ENCODE data around the gene NOP16. TPM values are rescaled to one million over a fixed set of nuclear protein-coding genes. Genes with fewer than 3 reads are reported as not detected.

Gene NOP16
- total and polyA plus RNA-seq, 2 of the 13 experiments (the other 11 are each of a cell fraction or from before 2014, with no cell fraction given), result 43.3 to 48.4 TPM

DNA sequence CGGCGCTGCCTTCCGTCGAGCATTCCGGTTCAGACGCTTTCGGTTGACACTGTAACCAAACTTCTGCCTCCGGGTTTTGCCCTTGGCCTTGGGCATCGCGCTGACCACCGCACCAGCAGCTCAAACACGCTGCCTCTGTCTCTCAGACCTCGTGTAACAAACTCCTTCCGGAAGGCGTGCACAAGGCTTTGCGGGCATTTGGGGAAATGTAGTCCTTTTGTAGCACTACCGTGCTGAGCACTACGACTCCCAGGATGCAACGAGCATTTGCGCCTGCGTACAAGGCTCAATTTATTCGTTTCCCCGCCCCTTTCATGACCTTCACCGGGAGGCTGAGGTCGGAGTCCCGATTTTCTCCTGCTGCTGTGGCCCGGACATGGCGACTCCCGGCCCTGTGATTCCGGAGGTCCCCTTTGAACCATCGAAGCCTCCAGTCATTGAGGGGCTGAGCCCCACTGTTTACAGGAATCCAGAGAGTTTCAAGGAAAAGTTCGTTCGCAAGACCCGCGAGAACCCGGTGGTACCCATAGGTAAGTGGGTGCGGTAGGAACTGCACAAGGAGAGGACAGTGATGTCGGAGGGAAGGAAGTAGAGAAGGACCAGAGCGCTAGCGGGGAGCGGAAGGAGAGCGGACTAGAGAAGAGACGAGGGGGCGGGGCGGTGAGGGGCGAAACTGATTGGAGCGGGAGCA is at the start of gene NOP16, which contains the start of gene HIGD2A (continued):
- TF ChIP-seq, protein P1, sequence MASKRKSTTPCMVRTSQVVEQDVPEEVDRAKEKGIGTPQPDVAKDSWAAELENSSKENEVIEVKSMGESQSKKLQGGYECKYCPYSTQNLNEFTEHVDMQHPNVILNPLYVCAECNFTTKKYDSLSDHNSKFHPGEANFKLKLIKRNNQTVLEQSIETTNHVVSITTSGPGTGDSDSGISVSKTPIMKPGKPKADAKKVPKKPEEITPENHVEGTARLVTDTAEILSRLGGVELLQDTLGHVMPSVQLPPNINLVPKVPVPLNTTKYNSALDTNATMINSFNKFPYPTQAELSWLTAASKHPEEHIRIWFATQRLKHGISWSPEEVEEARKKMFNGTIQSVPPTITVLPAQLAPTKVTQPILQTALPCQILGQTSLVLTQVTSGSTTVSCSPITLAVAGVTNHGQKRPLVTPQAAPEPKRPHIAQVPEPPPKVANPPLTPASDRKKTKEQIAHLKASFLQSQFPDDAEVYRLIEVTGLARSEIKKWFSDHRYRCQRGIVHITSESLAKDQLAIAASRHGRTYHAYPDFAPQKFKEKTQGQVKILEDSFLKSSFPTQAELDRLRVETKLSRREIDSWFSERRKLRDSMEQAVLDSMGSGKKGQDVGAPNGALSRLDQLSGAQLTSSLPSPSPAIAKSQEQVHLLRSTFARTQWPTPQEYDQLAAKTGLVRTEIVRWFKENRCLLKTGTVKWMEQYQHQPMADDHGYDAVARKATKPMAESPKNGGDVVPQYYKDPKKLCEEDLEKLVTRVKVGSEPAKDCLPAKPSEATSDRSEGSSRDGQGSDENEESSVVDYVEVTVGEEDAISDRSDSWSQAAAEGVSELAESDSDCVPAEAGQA (IDR thresholded peaks at IDR 0.05; ENCODE audit: low read depth), result peak; percentile 71; the same call in 1 of the 2 replicates
- TF ChIP-seq, protein P1 (CRISPR knock-in tag; IDR thresholded peaks at IDR 0.05; ENCODE audit: borderline replicate concordance), result peak; percentile 42; the same call in 1 of the 2 replicates
- TF ChIP-seq, protein P2, sequence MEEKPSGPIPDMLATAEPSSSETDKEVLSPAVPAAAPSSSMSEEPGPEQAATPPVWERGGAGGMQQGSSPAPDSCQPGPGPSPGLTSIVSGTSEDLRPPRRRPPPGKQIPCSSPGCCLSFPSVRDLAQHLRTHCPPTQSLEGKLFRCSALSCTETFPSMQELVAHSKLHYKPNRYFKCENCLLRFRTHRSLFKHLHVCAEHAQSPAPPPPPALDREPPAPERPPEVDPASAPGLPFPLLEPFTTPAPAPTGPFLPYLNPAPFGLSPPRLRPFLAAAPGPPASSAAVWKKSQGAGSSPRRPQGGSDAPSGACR (CRISPR knock-in tag; IDR thresholded peaks at IDR 0.05), result peak; percentile 58; the same call in 1 of the 2 replicates
- TF ChIP-seq SALL2 (CRISPR knock-in tag; IDR thresholded peaks at IDR 0.05), result peak; percentile 67; the same call in 1 of the 2 replicates
- TF ChIP-seq HCFC1 (IDR thresholded peaks at IDR 0.05; ENCODE audit: low read depth, low read length), result peak; percentile 89
- TF ChIP-seq, protein P3, sequence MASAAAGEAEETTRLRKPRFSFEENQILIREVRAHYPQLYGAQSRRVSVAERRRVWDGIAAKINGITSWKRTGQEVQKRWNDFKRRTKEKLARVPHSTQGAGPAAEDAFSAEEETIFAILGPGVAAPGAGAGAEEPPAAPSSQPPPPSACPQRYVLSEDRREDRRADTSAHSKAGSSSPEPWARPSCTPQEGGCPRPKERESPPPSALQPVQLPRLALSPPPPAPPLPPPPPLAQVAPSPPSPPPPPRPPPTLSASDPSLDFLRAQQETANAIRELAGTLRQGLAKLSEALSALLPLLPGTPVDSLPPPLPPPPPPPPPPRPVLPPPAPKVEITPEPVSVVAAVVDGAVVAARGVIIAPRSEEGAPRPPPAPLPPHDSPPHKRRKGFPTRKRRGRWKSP (CRISPR knock-in tag; IDR thresholded peaks at IDR 0.05), result peak; percentile 80; the same call in 1 of the 2 replicates
- no peak for TF ChIP-seq ZFP37 (CRISPR knock-in tag; IDR thresholded peaks at IDR 0.05; ENCODE audit: borderline replicate concordance)
- TF ChIP-seq, protein P4, sequence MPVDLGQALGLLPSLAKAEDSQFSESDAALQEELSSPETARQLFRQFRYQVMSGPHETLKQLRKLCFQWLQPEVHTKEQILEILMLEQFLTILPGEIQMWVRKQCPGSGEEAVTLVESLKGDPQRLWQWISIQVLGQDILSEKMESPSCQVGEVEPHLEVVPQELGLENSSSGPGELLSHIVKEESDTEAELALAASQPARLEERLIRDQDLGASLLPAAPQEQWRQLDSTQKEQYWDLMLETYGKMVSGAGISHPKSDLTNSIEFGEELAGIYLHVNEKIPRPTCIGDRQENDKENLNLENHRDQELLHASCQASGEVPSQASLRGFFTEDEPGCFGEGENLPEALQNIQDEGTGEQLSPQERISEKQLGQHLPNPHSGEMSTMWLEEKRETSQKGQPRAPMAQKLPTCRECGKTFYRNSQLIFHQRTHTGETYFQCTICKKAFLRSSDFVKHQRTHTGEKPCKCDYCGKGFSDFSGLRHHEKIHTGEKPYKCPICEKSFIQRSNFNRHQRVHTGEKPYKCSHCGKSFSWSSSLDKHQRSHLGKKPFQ (CRISPR knock-in tag; IDR thresholded peaks at IDR 0.05; ENCODE audit: insufficient replicate concordance), result peak; percentile 63
- no peak for TF ChIP-seq ZNF570 (CRISPR knock-in tag; IDR thresholded peaks at IDR 0.05; ENCODE audit: borderline replicate concordance)
- peak; percentile 57; the same call in 1 of the 2 replicates for TF ChIP-seq ZNF703 (CRISPR knock-in tag; IDR thresholded peaks at IDR 0.05; ENCODE audit: borderline replicate concordance)
- TF ChIP-seq, protein P5, sequence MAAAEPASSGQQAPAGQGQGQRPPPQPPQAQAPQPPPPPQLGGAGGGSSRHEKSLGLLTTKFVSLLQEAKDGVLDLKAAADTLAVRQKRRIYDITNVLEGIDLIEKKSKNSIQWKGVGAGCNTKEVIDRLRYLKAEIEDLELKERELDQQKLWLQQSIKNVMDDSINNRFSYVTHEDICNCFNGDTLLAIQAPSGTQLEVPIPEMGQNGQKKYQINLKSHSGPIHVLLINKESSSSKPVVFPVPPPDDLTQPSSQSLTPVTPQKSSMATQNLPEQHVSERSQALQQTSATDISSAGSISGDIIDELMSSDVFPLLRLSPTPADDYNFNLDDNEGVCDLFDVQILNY (CRISPR knock-in tag; conservative IDR thresholded peaks at IDR 0.05), result 0 out of 2 replicates have a peak, but pooled peaks have one; percentile 40
- TF ChIP-seq ZNF232 (CRISPR knock-in tag; IDR thresholded peaks at IDR 0.05; ENCODE audit: borderline replicate concordance), result peak; percentile 82
- TF ChIP-seq JDP2 (CRISPR knock-in tag; IDR thresholded peaks at IDR 0.05; ENCODE audit: borderline replicate concordance), result no peak; the same call in 1 of the 2 replicates
- TF ChIP-seq U2AF2 (IDR thresholded peaks at IDR 0.05; ENCODE audit: low read depth, low read length), result 0 out of 2 replicates have a peak, but pooled peaks have one; percentile 3
- TF ChIP-seq, protein P6, sequence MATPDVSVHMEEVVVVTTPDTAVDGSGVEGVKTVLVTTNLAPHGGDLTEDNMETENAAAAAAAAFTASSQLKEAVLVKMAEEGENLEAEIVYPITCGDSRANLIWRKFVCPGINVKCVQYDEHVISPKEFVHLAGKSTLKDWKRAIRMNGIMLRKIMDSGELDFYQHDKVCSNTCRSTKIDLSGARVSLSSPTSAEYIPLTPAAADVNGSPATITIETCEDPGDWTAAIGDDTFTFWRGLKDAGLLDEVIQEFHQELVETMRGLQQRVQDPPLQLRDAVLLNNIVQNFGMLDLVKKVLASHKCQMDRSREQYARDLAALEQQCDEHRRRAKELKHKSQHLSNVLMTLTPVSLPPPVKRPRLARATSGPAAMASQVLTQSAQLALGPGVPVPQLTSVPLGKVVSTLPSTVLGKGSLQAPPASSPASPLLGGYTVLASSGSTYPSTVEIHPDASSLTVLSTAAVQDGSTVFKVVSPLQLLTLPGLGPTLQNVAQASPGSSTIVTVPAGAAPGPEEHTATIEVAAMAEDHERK (CRISPR knock-in tag; IDR thresholded peaks at IDR 0.05; ENCODE audit: low read depth), result peak; percentile 41
- no peak for TF ChIP-seq ATRX (CRISPR knock-in tag; IDR thresholded peaks at IDR 0.05; ENCODE audit: borderline replicate concordance)
